GM15510 (cell line): Measurements from ENCODE around the gene SCARB1.

Experiments used
- POLR2A ChIP-seq: IDR thresholded peaks from 3 replicates; pipeline ENCODE4 v1.6.1; 2011; ENCODE audit warnings: borderline replicate concordance; ENCODE audit not compliant: insufficient read length; ENCODE audit errors: extremely low read depth

SCARB1 gene

GRCh38 chr12:124753993-124754392 is 109.7 kb downstream of the SCARB1 start:
- TF ChIP-seq POLR2A: no peak

DNA sequence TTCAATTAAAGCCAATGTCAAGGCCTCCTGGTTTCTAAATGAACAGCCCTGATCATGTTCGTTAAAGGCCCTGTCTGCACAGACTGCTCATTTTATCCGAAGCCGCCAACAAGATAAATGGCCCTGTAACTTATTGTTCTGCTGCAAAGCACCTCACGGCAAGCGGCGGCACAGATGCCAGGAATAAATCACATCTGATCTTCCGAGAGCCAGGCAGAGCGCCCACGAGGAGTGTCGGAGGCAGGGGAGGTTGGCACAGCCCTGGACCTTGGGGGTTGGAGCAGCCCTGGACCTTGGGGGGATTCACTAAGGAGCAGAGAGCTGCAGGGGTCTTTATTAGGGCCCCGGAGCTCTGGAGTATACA is 110.5 kb downstream of the SCARB1 start:
- TF ChIP-seq POLR2A: no peak

- no peak for TF ChIP-seq POLR2A
These were observed 111.0 kb downstream of the SCARB1 start for GRCh38 chr12:124752437-124753227.

DNA sequence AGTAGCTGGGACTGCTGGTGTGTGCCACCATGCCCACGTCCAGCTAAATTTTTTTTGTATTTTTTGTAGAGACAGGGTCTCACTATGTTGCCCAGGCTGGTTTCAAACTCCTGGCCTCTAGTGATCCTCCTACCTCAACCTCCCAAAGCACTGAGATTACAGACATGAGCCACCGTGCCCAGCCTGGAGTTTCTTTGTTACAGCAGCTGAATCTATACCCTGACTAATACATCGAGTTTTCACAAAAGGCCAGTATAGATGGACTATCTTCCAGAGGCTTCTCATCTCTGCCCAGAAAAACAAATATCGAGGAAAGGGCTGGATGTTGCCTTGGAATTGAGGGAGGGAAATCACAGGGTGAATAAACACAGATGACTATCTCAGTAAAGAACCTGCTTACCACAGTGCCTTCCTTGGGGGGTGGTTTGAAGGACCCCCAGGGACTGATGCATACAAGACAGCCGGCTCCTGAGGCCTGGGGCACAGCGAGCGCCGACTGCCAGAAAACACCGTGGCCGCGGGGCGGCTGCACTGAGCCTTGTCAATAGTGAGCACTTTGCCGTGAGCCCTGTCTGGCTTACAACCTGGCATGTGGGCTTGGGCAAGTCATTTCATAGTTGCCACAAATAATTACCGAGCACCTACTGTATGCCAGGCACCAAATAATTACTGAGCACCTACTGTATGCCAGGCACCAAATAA is 111.9 kb downstream of the SCARB1 start:
- no peak for TF ChIP-seq POLR2A

- TF ChIP-seq POLR2A: no peak
These were observed 112.7 kb downstream of the SCARB1 start for GRCh38 chr12:124750787-124751471.

DNA sequence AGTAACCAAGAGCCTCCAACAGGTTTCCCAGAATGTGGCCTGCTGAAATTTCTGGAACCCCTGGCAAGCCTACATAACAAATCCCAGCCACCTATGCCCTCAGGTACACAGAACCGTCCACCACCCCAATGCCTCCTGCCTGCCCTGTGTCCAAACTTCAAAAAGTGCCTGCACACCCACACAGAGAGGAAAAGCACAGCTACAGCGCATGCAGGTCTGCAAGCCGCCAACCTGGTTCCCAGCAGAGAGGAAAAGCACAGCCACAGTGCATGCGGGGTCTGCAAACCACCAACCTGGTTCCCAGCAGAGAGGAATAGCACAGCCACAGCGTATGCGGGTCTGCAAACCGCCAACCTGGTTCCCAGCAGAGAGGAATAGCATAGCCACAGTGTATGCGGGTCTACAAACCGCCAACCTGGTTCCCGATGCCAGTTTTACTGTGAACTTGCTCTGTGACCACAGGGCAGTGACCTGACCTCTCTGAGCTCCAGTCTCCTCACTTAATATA is 113.5 kb downstream of the SCARB1 start:
- no peak for TF ChIP-seq POLR2A

DNA sequence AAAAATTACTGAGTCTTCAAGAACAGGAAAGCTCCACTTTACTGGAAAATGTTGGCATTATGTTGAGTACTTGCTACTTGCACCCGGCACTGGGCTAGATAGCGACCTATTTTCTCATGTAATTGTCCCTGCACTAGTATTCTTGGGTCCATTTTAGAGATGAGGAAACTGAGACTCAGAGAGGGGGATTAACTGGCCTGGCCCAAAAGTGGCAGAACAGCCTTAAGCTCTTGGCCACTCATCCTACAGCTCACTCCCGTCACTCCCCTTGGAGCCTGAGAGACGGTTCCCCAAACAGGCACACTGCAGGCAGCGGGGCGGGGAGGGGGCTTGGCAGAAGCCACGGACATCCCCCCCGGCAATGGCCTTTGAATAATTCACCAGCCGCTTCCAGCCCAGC is 113.9 kb downstream of the SCARB1 start:
- TF ChIP-seq POLR2A: no peak

GRCh38 chr12:124747426-124748161 is 116.1 kb downstream of the SCARB1 start:
- no peak for TF ChIP-seq POLR2A

DNA sequence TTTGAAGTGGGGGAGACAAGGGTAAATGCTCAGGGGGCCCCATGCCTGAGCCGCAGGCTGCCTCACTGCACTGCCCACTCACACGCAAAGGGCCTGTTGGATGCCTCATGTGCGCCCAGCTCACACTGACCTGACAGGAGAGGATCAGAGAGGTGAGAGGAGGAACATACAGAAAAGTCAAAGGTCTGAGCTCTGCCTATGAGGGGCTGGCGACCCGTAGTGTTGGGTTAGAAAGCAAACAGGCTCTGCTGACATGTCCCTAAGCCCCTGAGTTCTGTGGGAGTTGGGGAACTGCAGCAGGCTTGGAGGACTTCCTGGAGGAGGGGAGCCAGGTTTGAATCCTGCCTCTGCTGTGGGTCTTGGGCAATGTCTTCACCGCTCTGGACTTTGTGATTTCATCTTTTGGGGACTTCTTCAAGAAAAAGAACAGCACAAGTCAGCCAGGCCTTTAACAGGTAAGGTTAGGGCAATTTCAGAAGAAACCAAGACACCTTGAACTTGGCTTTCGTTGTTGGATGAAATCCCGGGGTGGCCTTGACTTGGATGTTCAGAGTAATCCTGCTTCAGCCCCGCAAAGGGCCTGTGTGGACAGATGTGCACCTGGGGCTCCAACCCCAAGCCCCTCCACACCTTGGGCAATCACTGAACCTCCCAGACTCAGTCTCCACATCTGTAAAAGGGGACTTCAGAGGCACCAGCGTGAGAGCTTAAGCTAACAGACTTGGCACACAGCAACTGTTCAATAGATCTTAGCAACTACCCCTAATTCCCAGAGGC is 116.8 kb downstream of the SCARB1 start:
- TF ChIP-seq POLR2A: no peak

DNA sequence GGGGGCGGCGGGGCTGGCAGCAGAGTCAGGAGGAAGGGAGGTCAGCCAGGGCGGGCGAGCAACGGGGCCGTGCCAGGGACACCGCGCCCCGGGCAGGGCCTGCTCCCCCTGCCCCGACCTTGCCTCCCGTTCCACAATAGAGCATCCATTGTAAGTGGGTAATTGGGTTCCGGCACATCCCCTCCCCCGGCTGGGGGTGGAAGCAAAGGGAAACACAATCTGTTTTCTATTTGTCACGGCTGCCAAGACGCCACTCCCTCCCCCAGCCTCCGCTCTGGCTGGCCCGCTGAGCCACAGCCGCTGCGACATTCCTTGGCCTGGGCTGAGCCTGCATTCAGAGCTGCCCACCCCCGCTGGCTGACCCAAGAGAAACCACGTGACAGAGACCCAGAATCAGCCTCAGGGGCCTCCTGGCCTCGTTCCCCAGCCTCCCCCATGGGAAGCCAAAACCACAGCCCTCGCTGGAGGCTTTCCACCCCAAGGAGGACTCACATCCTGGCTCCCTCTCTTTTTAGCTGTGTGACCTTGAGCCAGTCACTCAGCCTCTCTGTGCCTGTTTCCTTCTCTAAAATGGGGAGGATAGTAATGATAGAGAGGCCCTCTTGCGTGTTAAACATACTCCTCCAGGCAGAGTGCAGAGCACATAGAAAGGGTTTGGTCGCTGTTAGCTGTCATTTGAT is 117.6 kb downstream of the SCARB1 start:
- no peak for TF ChIP-seq POLR2A

GRCh38 chr12:124745465-124745890 is 118.2 kb downstream of the SCARB1 start:
- no peak for TF ChIP-seq POLR2A

DNA sequence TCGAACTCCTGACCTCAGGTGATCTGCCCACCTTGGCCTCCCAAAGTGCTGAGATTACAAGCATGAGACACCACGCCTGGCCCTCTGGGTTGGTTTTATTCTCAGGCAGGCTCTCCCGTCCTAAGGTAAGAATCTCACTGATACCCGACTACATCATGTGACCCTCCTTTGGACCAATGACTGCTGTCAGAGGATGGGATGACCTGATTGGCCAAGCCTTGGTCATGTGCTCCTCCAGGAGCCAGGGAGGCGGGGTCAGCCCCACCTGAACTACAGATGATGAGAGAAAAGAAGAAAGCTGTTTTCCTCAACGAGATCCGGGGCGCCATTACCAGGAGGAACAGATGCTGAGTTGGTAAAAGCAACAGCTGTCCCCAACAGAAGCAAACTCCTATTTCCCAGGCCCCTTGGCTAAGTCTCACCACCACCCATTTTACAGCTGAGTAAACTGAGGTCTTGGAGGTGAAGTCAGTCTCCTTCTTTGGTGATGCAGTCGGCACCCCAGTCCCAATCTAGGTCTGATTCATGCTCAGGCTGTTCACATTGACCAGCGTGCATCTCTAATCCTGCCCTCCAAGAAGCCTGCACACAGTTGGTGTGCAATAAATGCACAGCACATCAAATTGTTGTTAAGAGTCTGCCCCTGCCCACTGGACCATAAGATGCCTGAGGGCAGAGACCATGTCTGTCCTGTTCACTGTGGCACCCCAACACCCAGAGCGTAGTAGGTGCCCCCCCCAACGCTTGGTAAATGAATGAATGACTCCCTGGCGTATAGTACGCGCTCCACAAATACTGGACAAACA is 118.8 kb downstream of the SCARB1 start:
- TF ChIP-seq POLR2A: no peak

GRCh38 chr12:124744273-124744640 is 119.4 kb downstream of the SCARB1 start:
- TF ChIP-seq POLR2A: no peak
